Measurements from ENCODE around the gene KCTD7. TPM values are rescaled to one million over a fixed set of nuclear protein-coding genes. Genes with fewer than 3 reads are reported as not detected.
A peak's percentile ranks its signal among the peaks of the same experiment; 100 is the strongest.

KCTD7 gene
- total and polyA plus RNA-seq, 2 of the 13 experiments (the other 11 are each of a cell fraction or from before 2014, with no cell fraction given), result 7.3 to 13.5 TPM

DNA sequence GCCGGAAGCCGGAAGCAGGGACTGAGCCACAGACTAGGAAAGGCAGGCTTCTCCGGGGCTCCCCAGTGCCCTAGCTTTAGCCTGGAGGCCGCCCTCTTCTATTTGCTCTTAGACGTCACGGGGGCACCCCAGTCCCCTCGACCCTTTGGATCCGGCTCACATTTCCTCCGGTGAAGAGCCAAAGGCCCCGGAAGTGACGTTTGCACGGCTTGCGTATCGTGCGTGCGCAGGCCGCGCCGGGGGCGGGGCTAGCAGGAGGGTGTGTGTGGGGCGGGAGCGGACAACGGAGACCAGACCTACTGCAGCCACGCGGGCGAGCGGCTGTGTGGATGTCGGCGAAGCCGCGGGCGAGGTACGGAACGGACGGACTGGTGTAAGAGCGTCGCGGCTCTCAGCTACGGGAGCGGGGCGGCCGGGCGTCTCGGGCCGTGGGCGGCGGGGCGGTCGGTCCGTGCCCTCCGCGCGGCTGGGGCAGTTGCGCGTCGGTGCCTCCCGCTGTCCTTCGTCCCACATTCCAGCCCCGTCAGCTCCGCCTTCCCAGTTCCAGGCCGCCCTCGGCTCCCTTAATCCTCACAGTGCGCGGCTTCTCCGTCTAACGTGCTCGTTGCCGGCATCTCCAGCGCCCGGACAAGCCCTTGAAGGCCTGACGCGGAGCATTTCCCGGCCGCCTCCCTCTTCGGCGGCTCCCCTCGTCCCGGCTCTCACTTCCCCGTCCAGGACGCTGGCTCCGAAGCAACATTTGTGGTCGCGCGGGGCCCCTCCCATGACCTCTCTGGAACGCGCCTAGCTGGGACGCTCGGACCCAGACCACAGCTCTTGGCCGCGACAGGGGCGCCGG, 25.8 kb downstream of the KCTD7 start (continued):
- TF ChIP-seq ARNTL (CRISPR knock-in tag; IDR thresholded peaks at IDR 0.05) (peak; percentile 76), ELF4 (CRISPR knock-in tag; IDR thresholded peaks at IDR 0.05; ENCODE audit: borderline replicate concordance) (peak; percentile 90), PHB2 (IDR thresholded peaks at IDR 0.05; ENCODE audit: partially characterized antibody) (no peak), ZSCAN29 (CRISPR knock-in tag; conservative IDR thresholded peaks at IDR 0.05) (peak; percentile 70; the same call in 1 of the 2 replicates), SRSF1 (optimal IDR thresholded peaks at IDR 0.05; ENCODE audit: low read depth, low read length) (peak; percentile 43), ZBTB33 (CRISPR knock-in tag; IDR thresholded peaks at IDR 0.05) (no peak), CEBPZ (IDR thresholded peaks at IDR 0.05; ENCODE audit: low read length) (no peak), HNRNPL (IDR thresholded peaks at IDR 0.05; ENCODE audit: low read depth, low read length) (0 out of 2 replicates have a peak, but pooled peaks have one; percentile 28), PRDM15 (CRISPR knock-in tag; IDR thresholded peaks at IDR 0.05) (peak; percentile 55; the same call in 1 of the 2 replicates), ZNF788 (CRISPR knock-in tag; IDR thresholded peaks at IDR 0.05; ENCODE audit: borderline replicate concordance) (peak; percentile 92), ZNF772 (CRISPR knock-in tag; IDR thresholded peaks at IDR 0.05) (peak; percentile 96), NFKB2 (CRISPR knock-in tag; IDR thresholded peaks at IDR 0.05; ENCODE audit: borderline replicate concordance) (peak; percentile 89; the same call in 1 of the 2 replicates)
- TF ChIP-seq, protein P1, sequence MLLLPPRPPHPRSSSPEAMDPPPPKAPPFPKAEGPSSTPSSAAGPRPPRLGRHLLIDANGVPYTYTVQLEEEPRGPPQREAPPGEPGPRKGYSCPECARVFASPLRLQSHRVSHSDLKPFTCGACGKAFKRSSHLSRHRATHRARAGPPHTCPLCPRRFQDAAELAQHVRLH (CRISPR knock-in tag; IDR thresholded peaks at IDR 0.05; ENCODE audit: borderline replicate concordance, low read depth), result peak; percentile 85
- TF ChIP-seq, protein P2, sequence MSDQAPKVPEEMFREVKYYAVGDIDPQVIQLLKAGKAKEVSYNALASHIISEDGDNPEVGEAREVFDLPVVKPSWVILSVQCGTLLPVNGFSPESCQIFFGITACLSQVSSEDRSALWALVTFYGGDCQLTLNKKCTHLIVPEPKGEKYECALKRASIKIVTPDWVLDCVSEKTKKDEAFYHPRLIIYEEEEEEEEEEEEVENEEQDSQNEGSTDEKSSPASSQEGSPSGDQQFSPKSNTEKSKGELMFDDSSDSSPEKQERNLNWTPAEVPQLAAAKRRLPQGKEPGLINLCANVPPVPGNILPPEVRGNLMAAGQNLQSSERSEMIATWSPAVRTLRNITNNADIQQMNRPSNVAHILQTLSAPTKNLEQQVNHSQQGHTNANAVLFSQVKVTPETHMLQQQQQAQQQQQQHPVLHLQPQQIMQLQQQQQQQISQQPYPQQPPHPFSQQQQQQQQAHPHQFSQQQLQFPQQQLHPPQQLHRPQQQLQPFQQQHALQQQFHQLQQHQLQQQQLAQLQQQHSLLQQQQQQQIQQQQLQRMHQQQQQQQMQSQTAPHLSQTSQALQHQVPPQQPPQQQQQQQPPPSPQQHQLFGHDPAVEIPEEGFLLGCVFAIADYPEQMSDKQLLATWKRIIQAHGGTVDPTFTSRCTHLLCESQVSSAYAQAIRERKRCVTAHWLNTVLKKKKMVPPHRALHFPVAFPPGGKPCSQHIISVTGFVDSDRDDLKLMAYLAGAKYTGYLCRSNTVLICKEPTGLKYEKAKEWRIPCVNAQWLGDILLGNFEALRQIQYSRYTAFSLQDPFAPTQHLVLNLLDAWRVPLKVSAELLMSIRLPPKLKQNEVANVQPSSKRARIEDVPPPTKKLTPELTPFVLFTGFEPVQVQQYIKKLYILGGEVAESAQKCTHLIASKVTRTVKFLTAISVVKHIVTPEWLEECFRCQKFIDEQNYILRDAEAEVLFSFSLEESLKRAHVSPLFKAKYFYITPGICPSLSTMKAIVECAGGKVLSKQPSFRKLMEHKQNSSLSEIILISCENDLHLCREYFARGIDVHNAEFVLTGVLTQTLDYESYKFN (CRISPR knock-in tag; conservative IDR thresholded peaks at IDR 0.05), result peak; percentile 88

Data from HepG2 (cell line).